ENCODE measurements around the gene NUDT5. TPM values are rescaled to one million over a fixed set of nuclear protein-coding genes. Genes with fewer than 3 reads are reported as not detected.
A peak's percentile ranks its signal among the peaks of the same experiment; 100 is the strongest.

The NUDT5 gene
- total RNA-seq, 1 experiment from 2014 or later, result 160 TPM

- CTCF ChIA-PET, result interaction anchor here (0.6 to 1.2 kb wide), 8 partner anchors 9 to 314 kb away, joined by 3 to 8 read pairs (median 4); partner anchors contain the start of genes CDC123, NUDT5 and UPF2
- TF ChIP-seq CTCF (IDR thresholded peaks at IDR 0.05; ENCODE audit: insufficient read depth in 1 of 2, low read depth in 1 of 2, low read length in 1 of 2, severe bottlenecking in 1 of 2, unreplicated experiment in 1 of 2), result no peak
- no peaks in the 10 kb centered on the region for H3K27me3 Mint-ChIP-seq (ENCODE audit: insufficient read depth, unreplicated experiment)
- peaks cover 22% of the 10 kb centered on the region for H3K36me3 Mint-ChIP-seq (ENCODE audit: insufficient read depth, unreplicated experiment)
- intact Hi-C loops (cut with micrococcal nuclease; ENCODE audit: unreplicated experiment), result loop anchor here (1.0 to 2.0 kb wide), 4 partner anchors 27 to 87 kb away; partner anchors contain the start of genes DHTKD1, NUDT5 and UPF2
- POLR2A ChIA-PET, result interaction anchor here (0.6 to 1.0 kb wide), 4 partner anchors 53 to 137 kb away, joined by 3 to 9 read pairs (median 4); partner anchors contain the start of genes CDC123 and NUDT5
- H3K9me3 Mint-ChIP-seq (ENCODE audit: unreplicated experiment), result no peaks in the 10 kb centered on the region
- BruUV-seq (replicated peaks), result no TSS peak
- peak; percentile 97 to 100 for DNase-seq
- peak within 1 kb of the TSS; percentile 87 for H3K27ac Mint-ChIP-seq (ENCODE audit: unreplicated experiment)
- Histone ChIP-seq H3K36me3 (ENCODE audit: control insufficient read depth, insufficient read depth, low read length) (no peaks in the 10 kb centered on the region), H3K4me3 (ENCODE audit: low read depth, low read length) (peak within 1 kb of the TSS; percentile 98), H3K4me1 (0 out of 2 replicates have a peak, but pooled peaks cover 5% of the 10 kb centered on the region), H3K27me3 (replicated peaks; ENCODE audit: control insufficient read depth, insufficient read depth, low read length) (no peaks in the 10 kb centered on the region), H3K9me3 (no peaks in the 10 kb centered on the region)
- peaks cover 6% of the 10 kb centered on the region for H3K4me1 Mint-ChIP-seq (ENCODE audit: low read depth, unreplicated experiment)
- H3K4me3 Mint-ChIP-seq (ENCODE audit: unreplicated experiment), result peak within 1 kb of the TSS; percentile 79
Observed at GRCh38 chr10:12129222-12130111, 66.2 kb downstream of the NUDT5 start, which contains the start of gene SEC61A2. Gene SEC61A2 (plus strand): TSS chr10:12129677. CDS start chr10:12129788, 111 bp downstream.

GRCh38 chr10:12121673-12122072, 74.0 kb downstream of the NUDT5 start:
- intact Hi-C loops (cut with micrococcal nuclease; ENCODE audit: unreplicated experiment), result no loop called here
- no peaks in the 10 kb centered on the region for H3K9me3 Mint-ChIP-seq (ENCODE audit: unreplicated experiment)
- DNase-seq, result no peak
- H3K27me3 ChIP-seq (replicated peaks; ENCODE audit: control insufficient read depth, insufficient read depth, low read length), result no peaks in the 10 kb centered on the region
- peaks cover 8% of the 10 kb centered on the region for H3K4me1 ChIP-seq
- peaks cover 70% of the 10 kb centered on the region for H3K36me3 Mint-ChIP-seq (ENCODE audit: insufficient read depth, unreplicated experiment)
- peaks cover 7% of the 10 kb centered on the region for H3K4me1 Mint-ChIP-seq (ENCODE audit: low read depth, unreplicated experiment)
- ChIA-PET POLR2A (no interaction called here), CTCF (no interaction called here)
- no peak overlapping the region for H3K27ac Mint-ChIP-seq (ENCODE audit: unreplicated experiment)
- no peaks in the 10 kb centered on the region for H3K27me3 Mint-ChIP-seq (ENCODE audit: insufficient read depth, unreplicated experiment)
- no TSS peak for BruUV-seq (replicated peaks)
- H3K9me3 ChIP-seq, result no peaks in the 10 kb centered on the region
- no peak overlapping the region for H3K4me3 Mint-ChIP-seq (ENCODE audit: unreplicated experiment)
- no peak for TF ChIP-seq CTCF (IDR thresholded peaks at IDR 0.05; ENCODE audit: insufficient read depth in 1 of 2, low read depth in 1 of 2, low read length in 1 of 2, severe bottlenecking in 1 of 2, unreplicated experiment in 1 of 2)
- H3K36me3 ChIP-seq (ENCODE audit: control insufficient read depth, insufficient read depth, low read length), result peaks cover 2% of the 10 kb centered on the region
- no peak overlapping the region for H3K4me3 ChIP-seq (ENCODE audit: low read depth, low read length)

Small RNA genes within 50 kb of the gene (microRNA-seq; reads per million reads assigned to microRNA genes)
- gene MIR548AK, result not detected

Other genes with a start within 250 kb of the NUDT5 start
- 40.6 and 40.9 TPM in 2 replicates for gene UPF2, start 153.1 kb downstream of the NUDT5 start, total RNA-seq (2022)
- 57.8 and 61.4 TPM in 2 replicates for gene DHTKD1, start 126.9 kb downstream of the NUDT5 start, total RNA-seq (2022)
- 27.5 and 34.1 TPM in 2 replicates for gene SEC61A2, start 66.2 kb downstream of the NUDT5 start, total RNA-seq (2022)
- gene CDC123, start 297 bp upstream of the NUDT5 start, total RNA-seq (2022), result 190 and 199 TPM in 2 replicates
- gene CAMK1D, start 153.7 kb upstream of the NUDT5 start, total RNA-seq (2022), result 8.1 and 10.9 TPM in 2 replicates

Data from Caco-2 (cell line).